NCI-H2029 (cell line): ENCODE results near the gene CMSS1.

ENCODE experiments used
- DNase-seq: peaks from one replicate; lab custom pipeline; 2025; lab: John Stamatoyannopoulos, UW

CMSS1 gene

GRCh38 chr3:99854756-99855298, 37.2 kb downstream of the CMSS1 start:
- DNase-seq, result no peak

- no peak for DNase-seq
Measured at GRCh38 chr3:99855900-99856299, 38.2 kb downstream of the CMSS1 start.

GRCh38 chr3:99856437-99857220, 39.0 kb downstream of the CMSS1 start:
- no peak for DNase-seq

- no peak for DNase-seq
Measured at GRCh38 chr3:99857278-99857677, 39.6 kb downstream of the CMSS1 start.

GRCh38 chr3:99858469-99858868, 40.8 kb downstream of the CMSS1 start:
- DNase-seq, result no peak

DNA sequence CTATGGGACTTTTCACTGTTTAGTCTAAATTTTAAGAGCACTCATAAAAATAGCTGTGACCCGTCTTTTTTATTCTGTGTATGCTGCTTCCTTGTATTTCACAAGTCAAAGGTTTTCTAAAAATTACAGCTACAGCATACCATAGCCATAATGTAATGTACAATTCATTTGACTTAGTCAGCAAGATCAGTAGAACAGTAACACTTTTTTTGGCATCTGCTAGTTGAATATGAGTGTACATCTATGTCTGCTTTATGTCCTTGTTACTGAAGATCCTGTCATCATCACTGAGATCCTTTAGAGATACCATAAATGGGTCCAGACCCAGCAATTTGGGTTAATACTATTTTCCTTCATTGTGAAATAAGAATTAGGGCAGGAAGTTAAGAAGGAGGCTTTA, 42.2 kb downstream of the CMSS1 start:
- DNase-seq, result no peak

DNA sequence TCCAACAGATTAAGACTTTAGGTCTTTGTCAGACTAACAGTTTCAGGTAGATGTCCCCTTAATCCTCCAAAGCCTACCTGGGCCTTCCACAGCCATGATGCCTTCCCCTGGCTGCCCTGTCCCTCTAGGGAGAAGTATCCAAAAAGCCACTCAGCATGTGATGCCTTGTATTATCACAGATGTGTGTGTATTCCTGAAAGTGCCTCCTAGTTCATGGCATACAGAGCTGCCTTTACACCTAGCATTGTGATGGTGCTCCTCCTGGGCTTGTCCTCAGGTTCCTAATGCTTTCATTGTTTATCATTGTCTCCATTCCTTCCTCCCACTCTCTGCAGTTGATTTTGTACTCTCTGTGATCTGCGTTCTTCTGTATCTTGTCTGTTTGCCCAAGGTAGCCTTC, 43.6 kb downstream of the CMSS1 start:
- DNase-seq, result no peak

DNA sequence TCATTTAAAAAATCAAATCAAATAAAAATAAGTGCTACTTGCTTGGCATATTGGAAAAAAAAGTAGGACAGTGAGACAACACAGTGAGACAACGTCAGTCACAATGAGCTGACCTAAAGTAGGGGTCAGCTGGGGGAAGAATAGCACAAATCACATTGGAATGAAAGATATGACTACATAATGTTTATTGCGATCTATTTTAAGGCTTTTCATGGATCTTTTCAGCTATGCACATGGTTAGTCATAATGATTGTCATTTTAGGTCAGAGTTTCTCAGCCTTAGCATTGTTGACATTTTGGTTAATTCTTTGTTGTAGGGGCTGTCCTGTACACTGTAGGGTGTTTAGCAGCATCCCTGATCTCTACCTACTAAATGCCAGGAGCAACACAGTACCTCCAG, 44.5 kb downstream of the CMSS1 start:
- no peak for DNase-seq

GRCh38 chr3:99863002-99863401, 45.3 kb downstream of the CMSS1 start:
- no peak for DNase-seq

DNA sequence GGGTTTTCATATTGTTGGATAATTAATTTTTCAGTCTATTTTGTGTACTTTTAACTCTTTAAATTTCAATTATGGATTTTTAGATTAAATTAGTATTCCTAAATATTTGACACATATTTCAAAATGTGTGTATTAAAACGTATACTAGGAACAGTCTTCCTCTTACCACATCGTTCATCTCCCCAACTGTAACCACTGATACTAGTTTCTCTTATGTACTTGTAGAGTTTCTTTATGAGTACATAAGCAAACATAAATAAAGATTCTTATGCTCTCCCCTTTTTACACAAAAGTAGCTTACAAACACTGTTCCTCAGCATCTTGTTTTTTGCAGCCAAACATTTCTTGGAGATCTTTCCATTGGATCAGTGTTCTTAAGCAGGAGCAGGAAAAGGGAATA, 45.9 kb downstream of the CMSS1 start:
- no peak for DNase-seq

DNA sequence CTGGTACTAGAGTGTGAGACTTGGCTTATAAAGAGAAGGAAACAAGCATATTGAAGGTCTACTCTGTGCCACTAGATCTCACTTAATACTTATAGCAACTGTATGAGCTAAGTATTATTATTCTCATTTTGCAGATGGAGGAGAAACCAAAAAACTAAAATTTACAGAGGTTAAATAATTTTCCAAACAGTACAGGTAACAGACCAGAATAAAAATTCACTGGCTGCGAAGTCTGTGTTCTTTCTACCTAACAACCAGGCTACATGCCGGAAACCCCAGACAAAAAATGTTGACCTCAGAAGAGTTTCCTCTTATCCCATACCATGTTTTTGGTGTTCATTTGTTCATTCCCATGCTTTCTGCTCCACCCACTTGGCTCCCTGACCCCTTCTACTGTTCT, 46.6 kb downstream of the CMSS1 start:
- no peak for DNase-seq

DNA sequence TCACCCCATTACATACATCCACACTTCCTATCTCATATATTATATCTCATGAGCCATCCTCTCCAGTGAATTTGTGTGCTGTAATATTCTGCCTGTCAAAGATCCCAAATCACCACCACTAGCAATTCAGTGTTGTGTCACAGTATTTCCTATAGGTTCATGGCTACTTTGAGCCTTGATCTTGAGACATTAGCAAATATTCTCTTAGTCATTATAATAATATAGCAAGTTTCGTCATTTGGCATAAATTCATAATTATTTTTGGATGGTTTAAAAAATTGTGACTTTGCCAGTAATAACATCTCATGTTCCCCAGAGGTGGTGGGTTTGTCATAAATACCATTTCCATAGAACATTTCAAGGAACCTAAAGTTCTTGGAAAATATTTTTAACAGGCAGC, 47.7 kb downstream of the CMSS1 start:
- no peak for DNase-seq

- DNase-seq, result no peak
Measured at GRCh38 chr3:99866261-99866761, 48.6 kb downstream of the CMSS1 start.

DNA sequence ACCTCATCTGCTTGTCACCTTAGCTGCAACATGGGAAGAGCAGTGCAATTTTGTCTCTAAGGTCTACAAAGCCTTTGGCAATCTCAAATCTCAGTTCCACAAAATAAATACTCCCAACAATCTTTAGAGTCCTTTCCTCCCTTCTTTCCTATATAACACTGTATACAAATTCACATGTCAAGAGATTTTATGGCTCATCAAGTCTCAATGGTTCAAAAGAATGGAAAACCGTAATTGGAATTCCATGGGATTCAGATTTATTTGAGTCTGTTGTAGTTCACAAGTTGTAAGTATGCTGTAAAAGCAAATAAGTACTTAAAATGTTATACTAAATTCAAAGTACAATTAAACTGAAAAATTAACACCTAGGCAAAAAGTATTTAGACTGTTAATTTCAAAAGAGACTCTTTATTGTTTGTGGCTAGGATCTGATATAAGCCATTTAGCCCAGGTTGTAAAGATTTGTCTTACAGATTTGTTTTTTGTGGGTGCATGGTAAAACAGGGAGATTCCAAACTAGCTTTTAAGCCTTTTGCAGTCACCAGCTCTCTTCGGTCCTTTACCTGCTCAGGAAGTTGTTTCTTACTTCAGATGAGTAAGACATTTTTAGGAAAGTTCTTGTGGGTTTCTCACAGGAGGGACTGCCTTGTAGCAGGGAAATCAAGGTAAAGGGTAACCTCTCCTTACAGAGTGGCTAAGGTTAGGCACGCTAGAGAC, 50.1 kb downstream of the CMSS1 start:
- no peak for DNase-seq

GRCh38 chr3:99868311-99868646, 50.6 kb downstream of the CMSS1 start:
- DNase-seq, result peak; percentile 15

GRCh38 chr3:99869621-99870020, 52.0 kb downstream of the CMSS1 start:
- DNase-seq, result no peak

GRCh38 chr3:99870712-99871111, 53.0 kb downstream of the CMSS1 start:
- no peak for DNase-seq

DNA sequence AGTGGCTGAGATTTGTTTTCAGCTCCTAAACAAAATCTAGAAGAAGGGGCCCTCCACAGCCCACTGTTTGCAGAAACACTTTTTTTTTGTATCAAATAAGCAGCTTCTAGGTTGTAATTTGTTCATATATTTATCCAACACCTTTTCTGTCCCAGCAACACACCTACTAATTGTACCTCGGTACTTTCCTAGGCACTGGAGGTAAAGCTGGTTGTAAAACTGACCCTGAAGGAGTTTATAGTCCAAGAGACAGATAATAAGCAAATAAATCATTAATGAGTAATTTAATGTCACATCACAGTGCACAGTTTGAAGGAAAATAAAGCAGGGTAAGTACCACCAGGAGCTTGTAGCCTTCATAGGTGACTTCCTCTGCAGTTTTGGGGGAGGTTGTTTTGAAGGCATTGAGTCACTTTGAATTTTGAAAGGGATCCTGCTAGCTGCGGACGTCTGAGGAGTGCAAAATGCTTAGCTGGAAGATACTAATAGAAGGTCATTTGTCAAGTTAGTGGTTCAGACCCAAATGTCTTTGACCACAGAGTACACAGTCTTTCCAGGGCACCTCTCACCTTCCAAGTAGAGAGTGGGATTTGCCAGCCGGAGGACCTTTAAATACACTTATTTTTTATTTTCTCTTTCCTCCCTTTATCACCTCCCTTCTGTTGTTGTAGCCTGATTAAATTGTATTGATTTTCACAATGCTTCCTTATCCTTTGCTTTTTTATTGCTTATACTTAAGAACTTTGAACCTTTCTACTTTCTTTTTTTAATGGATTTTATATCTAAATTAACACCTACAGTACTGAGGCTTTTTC, 53.8 kb downstream of the CMSS1 start:
- DNase-seq, result no peak

GRCh38 chr3:99872923-99873254, 55.2 kb downstream of the CMSS1 start:
- no peak for DNase-seq

DNA sequence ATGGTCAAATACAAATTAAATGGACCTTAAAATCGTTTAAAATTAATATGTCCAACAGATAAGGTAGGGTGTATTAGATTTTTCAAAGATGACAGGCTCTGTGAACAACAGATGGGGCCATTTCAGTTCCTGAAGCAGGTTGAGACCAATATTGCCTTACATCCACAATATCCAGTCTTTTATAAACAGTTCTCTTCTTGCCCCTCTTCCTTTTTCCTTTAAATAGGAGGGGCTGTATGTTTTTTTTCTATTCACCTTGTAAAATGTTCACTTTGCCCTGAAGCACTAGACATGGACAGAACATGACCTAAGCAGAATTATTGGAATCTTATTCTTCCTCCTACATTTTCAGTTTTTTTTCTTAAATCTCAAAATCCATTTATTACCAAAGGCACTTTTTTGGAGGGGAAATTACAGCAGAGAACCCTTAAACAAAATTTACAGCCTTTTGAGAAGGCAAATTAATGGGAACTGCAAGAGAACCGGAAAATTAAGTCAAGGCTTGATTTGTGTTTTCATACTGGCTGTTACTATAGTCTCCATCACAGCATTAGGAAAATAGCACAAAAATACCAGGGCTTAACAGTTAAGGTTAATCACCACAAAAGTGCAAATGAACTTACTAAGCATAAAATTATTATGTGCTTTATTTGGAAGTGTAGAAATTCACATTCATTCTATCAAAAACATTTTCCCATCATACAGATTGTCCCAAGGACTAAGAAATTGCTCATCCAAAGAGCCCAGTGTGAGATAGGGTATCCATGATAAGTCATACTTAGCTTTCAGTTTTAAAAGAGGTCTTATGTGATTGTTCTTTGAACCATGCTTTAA, 55.8 kb downstream of the CMSS1 start:
- no peak for DNase-seq

- DNase-seq, result no peak
Measured at GRCh38 chr3:99874237-99875002, 56.8 kb downstream of the CMSS1 start.
